ENCODE measurements around the gene CACNA2D2. TPM values are rescaled to one million over a fixed set of nuclear protein-coding genes. Genes with fewer than 3 reads are reported as not detected.
A peak's percentile ranks its signal among the peaks of the same experiment; 100 is the strongest.

CACNA2D2 gene
- total and polyA plus RNA-seq, 2 of the 13 experiments (the other 11 are each of a cell fraction or from before 2014, with no cell fraction given): not detected

GRCh38 chr3:50351323-50351697 lies 152.1 kb downstream of the CACNA2D2 start (continued):
- TF ChIP-seq HHEX (CRISPR knock-in tag; IDR thresholded peaks at IDR 0.05) (no peak), BHLHE40 (IDR thresholded peaks at IDR 0.05; ENCODE audit: low read length) (no peak), MXD4 (CRISPR knock-in tag; IDR thresholded peaks at IDR 0.05) (no peak), ATF6 (CRISPR knock-in tag; conservative IDR thresholded peaks at IDR 0.05) (no peak), ZNF318 (CRISPR knock-in tag; IDR thresholded peaks at IDR 0.05) (no peak), ZNF235 (CRISPR knock-in tag; IDR thresholded peaks at IDR 0.05; ENCODE audit: borderline replicate concordance) (no peak), CERS6 (CRISPR knock-in tag; IDR thresholded peaks at IDR 0.05) (0 out of 2 replicates have a peak, but pooled peaks have one; percentile 35), DMAP1 (CRISPR knock-in tag; IDR thresholded peaks at IDR 0.05) (no peak), KLF16 (CRISPR knock-in tag; IDR thresholded peaks at IDR 0.05) (no peak), NFE2L2 (IDR thresholded peaks at IDR 0.05; ENCODE audit: low read length) (no peak), ZBTB21 (CRISPR knock-in tag; IDR thresholded peaks at IDR 0.05) (no peak), ZC3H13 (CRISPR knock-in tag; IDR thresholded peaks at IDR 0.05) (0 out of 2 replicates have a peak, but pooled peaks have one; percentile 29), SMYD3 (CRISPR knock-in tag; IDR thresholded peaks at IDR 0.05) (no peak), IRF2 (CRISPR knock-in tag; IDR thresholded peaks at IDR 0.05) (no peak), ZSCAN21 (CRISPR knock-in tag; IDR thresholded peaks at IDR 0.05; ENCODE audit: borderline replicate concordance) (0 out of 2 replicates have a peak, but pooled peaks have one; percentile 22), BRF2 (CRISPR knock-in tag; IDR thresholded peaks at IDR 0.05) (no peak), ZBTB37 (CRISPR knock-in tag; IDR thresholded peaks at IDR 0.05) (no peak), MAFG (CRISPR knock-in tag; IDR thresholded peaks at IDR 0.05) (no peak)

All from HepG2 (cell line).